Adrenal gland (tissue), 5 donors: ENCODE data around the gene HSPA12B.

Source experiments
- CTCF ChIP-seq, 6 experiments: fragments of 450-650 bp in 4 of 6; fragments of 200-600 bp in 2 of 6; sonication (generic) in 1 of 6; IDR thresholded peaks; 1 replicate in 5 of 6; 2 replicates in 1 of 6; pipeline versions ENCODE4 v1.5.1 to v1.8.0; 2016 to 2021; ENCODE audit warnings: antibody characterized with exemption in 6 of 6, mild to moderate bottlenecking in 2 of 6, moderate library complexity in 1 of 6
- POLR2A ChIP-seq, 2 donors: fragments of 450-650 bp; IDR thresholded peaks; one replicate each; pipeline ENCODE4 v1.6.1; 2017; ENCODE audit warnings: antibody characterized with exemption in 2 of 2, mild to moderate bottlenecking in 2 of 2, moderate library complexity in 1 of 2
- donor health status: DM: no; HTN: no; CAD: no.

- no peak for TF ChIP-seq CTCF (IDR thresholded peaks at IDR 0.05)
- TF ChIP-seq POLR2A (IDR thresholded peaks at IDR 0.05), result no peak
These were observed 9.5 kb downstream of the HSPA12B start for GRCh38 chr20:3741836-3742458.
